Astrocyte of the spinal cord (primary cell): ENCODE data around the gene FBXO42.
"Not testable (repeated sequence)": the region's sequence is repeated elsewhere in the genome, so short reads cannot be mapped to it uniquely, and the experiment has no call there.

Source experiments
- DNase-seq: peaks from one replicate; pipeline ENCODE4 v3.0.0; 2011; ENCODE audit warnings: low read depth, low spot score
- H3K4me3 ChIP-seq: 2 replicates; pipeline ENCODE4 v1.5.1; 2011; ENCODE audit warnings: low read depth, mild to moderate bottlenecking, low read length, moderate library complexity
- in situ Hi-C: cut with HindIII; loops from 2 replicates; pipeline ENCODE4 v1.10.0; 2017; ENCODE audit warnings: low sequenced_read_pairs
- TF ChIP-seq, protein P1 (sequence below): IDR thresholded peaks from 2 replicates; pipeline ENCODE4 v1.5.1; 2012; ENCODE audit warnings: low read depth, mild to moderate bottlenecking, low read length, inconsistent platforms

FBXO42 gene

DNA sequence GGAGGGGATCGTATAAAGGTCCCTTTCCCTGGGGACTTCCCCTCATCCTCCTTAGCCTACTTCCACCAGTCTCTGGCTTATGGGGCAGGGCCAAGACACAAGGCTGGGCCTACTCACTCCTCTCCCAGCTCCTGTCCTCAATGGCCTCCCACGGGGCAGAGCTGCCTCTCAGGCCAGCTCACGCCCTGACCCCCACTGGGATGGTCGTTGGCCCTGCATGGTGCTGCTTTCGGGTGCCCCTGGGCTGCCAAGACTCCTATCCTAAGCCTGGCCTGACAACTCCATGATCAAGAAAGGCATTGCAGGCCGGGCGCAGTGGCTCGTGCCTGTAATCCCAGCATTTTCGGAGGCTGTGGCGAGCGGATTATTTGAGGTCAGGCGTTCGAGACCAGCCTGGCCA, 121.5 kb downstream of the FBXO42 start:
- DNase-seq: no peak
- no peak overlapping the region for H3K4me3 ChIP-seq
- TF ChIP-seq, protein P1, sequence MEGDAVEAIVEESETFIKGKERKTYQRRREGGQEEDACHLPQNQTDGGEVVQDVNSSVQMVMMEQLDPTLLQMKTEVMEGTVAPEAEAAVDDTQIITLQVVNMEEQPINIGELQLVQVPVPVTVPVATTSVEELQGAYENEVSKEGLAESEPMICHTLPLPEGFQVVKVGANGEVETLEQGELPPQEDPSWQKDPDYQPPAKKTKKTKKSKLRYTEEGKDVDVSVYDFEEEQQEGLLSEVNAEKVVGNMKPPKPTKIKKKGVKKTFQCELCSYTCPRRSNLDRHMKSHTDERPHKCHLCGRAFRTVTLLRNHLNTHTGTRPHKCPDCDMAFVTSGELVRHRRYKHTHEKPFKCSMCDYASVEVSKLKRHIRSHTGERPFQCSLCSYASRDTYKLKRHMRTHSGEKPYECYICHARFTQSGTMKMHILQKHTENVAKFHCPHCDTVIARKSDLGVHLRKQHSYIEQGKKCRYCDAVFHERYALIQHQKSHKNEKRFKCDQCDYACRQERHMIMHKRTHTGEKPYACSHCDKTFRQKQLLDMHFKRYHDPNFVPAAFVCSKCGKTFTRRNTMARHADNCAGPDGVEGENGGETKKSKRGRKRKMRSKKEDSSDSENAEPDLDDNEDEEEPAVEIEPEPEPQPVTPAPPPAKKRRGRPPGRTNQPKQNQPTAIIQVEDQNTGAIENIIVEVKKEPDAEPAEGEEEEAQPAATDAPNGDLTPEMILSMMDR: no peak
- in situ Hi-C loops: no loop called here

DNA sequence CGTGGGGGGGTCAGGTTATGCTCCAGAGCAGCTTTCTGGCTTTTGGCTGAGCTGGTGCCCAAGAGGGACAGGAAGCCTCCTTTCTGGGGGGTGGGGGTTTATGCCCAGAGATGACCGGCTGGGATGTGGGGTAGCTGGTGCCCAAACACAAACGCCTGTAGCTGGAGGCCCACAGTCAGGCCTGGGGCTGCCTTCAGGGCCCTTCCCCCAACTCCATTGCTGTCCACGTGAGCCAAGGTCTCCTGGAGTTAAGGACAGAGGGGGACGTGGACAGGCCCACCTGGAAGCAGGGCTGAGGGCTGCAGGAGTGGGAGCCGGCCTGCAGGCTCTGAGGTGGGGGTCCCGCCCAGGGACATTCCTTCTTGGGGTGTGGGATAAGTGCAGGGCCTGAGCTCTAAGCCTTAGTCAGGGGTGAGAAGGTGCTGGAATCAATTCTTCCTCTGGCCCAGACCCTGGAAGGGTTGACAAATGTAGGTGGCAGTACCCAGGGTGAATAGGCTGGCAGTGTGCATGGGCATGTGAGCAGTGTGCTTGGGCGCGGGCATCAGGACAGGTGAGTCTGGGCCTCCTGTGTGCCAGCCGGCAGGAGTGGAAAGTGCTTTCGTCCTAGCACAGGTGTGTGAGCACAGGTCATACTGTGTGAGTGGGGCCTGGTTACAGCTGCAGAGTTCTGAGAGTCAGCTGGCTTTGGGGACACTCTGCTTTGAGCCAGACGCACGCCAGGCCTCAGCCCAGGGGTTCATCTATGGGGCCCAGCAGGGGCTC, 122.1 kb downstream of the FBXO42 start:
- H3K4me3 ChIP-seq: no peak overlapping the region
- TF ChIP-seq, protein P1: no peak
- in situ Hi-C loops: no loop called here
- no peak for DNase-seq

DNA sequence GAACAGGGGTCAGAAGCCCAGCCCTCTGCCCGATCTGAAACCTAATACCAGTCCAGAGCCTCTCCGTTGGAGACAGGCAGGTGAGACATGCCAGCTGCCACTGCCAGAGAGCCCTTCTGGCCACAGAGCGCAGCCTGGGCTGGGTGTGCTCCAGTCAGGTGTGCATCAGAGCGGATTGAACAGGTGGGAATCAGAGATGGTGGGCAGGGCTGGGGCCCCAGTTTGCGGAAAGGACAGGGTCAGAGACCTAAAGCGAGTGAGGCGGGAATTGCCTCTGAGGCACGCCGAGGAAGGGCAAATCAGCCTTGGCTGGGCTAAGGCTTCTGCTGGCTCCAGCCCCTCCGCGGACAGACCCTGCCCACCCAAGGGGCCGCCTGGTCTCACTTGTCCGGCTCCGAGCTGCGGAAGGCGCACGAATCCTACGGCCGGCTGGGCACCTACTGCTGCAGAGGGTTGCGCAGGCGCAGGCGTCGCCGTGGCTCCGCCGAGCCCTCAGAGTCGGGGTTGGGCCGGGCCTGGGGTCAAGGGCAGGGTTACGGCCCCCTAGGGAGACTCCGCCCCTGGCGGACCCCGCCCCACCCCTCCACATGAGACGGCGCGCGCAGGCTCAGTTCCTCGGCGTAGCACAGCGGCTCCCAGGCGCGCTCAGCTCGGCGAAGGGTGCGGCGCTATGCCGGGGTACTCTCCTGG, 125.6 kb downstream of the FBXO42 start:
- in situ Hi-C loops: no loop called here
- H3K4me3 ChIP-seq: peak overlapping the region; percentile 10
- no peak for DNase-seq
- TF ChIP-seq, protein P1: no peak

DNA sequence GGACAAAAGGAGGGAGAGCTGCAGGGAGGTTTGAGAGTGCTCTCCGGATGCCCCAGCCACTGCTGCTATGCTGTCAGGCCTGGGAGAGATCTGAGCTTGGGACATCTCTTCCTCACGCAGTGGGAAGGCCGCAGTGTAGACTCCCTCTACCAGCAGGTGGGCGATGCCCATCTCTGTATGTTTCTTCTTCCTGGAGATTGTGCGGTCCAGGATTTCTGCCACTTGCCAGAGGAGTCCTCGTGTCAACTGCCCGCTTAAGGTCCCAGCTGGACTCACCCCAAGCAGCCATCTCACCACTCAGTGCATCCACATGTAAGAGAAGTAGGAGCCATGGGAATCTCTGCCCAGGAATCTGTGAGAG, 126.2 kb downstream of the FBXO42 start:
- in situ Hi-C loops: no loop called here
- no peak for DNase-seq
- TF ChIP-seq, protein P1: no peak
- H3K4me3 ChIP-seq: no peak overlapping the region

DNA sequence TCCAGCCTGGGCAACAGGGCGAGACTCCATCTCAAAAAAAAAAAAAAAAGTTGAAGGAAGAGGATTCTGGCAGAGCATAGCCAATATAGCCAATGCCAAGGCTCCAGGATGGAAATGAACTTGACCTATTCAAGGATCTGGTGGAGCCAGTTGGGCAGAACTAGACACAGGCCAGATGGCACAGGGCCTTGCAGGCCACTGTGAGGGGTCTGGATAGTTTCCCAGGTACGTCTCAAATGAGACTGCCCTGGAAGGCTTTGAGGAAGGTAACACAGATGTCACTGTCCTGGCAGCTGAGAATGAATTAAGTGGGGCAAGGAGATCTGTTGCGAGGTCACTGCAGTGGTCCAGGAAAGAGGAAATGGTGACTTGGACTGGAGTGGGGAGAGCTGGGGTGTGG, 127.8 kb downstream of the FBXO42 start:
- DNase-seq: no peak
- no peak overlapping the region for H3K4me3 ChIP-seq
- in situ Hi-C loops: no loop called here
- TF ChIP-seq, protein P1: no peak

DNA sequence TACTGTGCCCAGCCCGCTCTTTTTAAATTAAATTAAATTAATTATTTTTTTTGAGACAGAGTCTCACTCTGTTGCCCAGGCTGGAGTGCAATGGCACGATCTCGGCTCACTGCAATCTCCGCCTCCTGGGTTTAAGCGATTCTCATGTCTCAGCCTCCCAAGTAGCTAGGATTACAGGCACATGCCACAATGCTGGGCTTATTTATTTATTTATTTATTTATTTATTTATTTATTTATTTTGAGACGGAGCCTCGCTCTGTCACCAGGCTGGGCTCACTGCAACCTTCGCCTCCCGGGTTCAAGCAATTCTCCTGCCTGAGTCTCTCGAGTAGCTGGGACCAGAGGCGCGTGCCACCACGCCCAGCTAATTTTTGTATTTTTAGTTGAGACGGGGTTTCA, 129.6 kb downstream of the FBXO42 start:
- in situ Hi-C loops, DNase-seq, H3K4me3 ChIP-seq: not testable (repeated sequence)

DNA sequence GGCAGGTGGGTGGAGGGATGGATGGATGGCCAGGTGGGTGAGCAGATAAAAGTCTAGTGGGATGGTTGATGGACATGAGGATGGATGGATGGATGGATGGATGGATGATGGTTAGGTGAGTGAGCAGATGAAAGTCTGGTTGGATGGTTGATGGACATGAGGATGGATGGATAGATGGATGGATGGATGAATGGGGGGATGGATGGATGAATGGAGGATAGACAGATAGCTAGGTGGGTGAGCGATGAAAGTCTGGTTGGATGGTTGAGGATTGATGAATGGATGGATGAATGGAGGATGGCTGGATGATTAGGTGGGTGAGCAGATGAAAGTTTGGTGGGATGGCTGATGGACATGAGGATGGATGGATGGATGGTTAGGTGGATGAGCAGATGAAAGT, 130.8 kb downstream of the FBXO42 start:
- TF ChIP-seq, protein P1: no peak
- DNase-seq: no peak
- no peak overlapping the region for H3K4me3 ChIP-seq
- in situ Hi-C loops: no loop called here
